HG02642 (cell line): ENCODE results near the gene PPP1R1C.

Source experiments
- ATAC-seq: cut with Tn5 transposase; IDR thresholded peaks from one replicate; pipeline ENCODE4 v1.9.1; 2021; ENCODE audit warnings: mild to moderate bottlenecking; ENCODE audit not compliant: unreplicated experiment, poor library complexity

Gene PPP1R1C

DNA sequence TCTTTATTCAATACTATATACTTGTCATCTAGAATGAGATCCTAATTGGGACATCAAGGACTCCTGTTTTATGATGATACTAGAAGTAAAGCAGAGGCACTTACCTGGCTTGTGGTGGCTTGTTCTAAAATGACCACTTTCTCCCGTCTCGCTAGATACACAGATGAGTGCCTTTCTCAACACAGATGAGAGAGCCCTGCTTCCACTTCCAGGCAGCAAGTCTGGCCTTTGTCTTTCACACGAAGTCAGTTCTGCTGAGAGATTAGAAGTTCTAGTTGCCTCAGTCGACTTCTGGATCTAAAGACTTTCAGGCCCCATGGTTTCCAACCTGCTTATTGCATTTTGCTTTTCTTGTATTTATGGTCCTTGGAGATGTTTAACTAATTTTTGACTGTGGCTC, 70.3 kb downstream of the PPP1R1C start:
- no peak for ATAC-seq

DNA sequence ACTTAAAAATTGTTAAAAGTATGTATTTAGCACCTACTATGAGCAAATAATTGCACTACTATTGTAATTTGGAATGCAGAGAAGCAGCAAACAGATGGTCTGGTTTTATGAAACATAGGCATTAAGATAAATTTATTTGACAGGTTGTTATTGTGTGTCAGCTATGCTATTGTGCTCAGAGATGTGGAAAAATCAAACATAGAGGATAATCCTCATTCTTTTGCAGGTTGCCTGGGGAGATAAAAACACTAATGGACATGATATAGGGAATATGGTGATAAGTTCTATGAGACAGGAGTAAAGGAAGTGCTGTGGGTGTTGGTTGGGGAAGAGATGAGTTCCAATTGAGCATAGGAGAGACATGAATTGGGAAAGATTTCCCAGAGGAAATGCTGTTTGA, 71.3 kb downstream of the PPP1R1C start:
- no peak for ATAC-seq

DNA sequence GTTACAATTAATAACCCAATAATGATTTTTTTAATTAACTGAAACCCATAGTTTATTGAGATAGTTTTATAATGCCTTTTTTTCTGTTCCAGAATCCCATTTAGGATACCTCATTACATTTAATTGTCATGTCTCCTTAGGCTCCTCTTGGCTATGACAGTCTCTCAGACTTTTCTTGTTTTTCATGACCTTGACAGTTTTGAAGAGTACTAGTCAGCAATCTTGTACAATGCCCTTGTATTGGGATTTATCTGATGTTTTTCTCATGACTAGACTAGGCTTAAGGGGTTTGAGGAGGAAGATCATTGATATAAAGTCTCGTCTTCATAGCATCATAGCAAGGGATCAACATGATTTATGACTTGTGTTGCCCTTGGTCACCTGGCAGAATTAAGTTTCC, 72.4 kb downstream of the PPP1R1C start:
- ATAC-seq = no peak

DNA sequence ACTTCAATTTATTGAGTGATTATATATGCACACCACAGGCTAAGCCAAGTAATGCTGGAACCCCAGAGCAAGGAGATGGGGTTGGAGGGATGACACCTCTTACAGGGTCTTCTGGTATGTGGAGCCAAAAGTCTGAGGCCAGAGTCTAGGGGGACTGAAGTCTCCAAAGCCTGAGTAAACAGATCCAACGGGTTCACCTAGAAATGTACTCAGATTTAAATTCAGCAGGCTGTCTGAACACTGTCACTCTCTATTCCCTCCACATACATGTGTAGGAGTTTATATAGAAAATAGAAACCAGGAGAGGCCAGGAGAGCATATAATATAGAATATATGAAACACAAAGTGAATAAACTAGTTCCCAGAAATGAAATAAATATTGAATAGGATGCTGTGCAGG, 76.1 kb downstream of the PPP1R1C start:
- no peak for ATAC-seq

DNA sequence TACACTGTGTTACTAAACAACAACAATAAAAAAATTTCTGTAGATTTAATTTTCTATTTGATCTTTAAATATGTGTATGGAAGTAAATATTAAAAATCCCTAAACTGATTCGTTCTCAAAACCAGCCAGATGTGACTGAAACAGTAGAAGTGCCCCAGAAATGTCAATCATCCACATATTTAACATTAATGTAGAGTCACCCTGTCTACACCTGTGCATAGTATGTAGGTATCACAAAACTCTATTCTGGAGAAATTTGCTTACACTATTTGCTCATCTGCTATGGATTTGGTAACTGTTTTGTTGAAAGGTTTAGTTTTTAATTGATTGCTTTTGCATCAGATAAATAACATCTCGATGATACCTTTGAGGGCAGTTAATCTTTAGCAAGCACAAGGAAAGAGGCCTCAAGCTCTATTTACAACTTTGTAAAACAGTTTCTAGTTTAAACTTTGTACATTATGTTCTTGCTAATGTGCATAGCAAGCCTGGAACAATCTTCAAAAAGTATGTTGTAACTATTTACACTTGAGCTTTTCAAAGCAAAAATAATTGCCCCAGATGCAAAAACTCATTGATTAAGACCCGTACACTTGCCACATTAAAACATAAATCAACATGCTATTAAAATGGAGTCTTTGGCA, 76.8 kb downstream of the PPP1R1C start:
- no peak for ATAC-seq

DNA sequence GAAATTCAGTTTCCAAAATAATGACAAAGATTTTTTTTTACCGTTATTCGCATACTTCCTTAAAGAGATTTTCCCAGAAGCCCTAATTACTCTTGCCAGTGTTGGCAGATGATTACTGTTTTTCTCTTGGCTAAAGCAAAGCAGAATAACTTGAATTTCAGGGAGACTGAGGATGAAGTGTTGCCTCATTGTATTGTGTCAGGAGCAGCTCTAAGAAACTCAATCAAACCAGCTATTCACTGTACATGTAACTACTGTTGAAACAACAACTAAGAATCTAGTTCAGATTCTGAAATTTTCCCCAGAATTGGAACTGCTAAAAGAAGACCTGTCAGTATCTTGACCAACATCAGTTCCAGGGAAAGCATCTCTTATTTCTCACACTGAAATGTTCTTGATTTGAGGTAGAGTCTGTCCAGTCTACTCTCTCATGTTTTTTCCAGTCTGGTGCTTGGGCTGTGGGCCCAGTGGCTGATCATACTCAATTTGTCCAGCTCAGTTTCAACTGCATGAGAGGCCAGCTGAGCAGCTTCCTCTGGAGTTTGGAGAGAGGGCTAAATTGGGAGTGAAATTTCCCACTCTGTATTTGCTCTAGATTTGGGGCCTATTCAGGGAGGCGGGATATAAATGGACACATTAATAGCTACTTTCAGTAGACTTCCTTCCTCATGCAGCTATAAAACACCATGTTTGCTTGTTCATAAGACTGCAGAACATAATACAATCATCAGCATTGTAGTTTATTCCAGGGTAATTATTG, 78.5 kb downstream of the PPP1R1C start:
- no peak for ATAC-seq

DNA sequence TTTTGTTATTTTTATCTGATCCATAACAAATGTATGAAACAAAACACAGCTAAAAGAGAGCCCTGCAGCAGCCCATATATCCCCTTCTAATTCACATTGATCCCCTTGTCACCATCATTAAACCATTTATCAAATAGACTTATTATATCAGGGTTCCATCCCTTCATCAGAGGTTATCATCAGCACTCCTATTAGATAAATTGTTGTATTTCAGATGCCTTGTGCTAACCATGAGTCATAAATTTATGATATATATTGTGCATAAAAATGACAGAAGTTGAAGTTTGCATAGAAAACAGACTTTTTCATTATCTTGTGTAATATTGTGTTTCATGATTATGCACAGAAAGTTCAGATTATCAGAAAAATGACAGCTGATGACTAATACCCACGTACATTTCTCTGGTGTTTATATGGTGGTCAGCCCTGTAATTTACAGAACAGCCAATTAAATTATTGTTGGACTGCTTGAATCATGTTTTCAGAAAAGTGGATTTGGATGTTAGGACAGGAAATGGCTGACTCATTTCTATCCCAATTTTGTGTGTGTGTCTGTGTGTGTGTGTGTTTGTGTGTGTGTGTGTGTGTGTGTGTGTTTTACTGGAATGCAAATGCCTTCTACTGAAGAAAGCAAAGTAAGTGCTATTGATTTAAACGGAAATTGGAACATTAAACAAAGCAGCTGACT, 80.9 kb downstream of the PPP1R1C start:
- no peak for ATAC-seq

DNA sequence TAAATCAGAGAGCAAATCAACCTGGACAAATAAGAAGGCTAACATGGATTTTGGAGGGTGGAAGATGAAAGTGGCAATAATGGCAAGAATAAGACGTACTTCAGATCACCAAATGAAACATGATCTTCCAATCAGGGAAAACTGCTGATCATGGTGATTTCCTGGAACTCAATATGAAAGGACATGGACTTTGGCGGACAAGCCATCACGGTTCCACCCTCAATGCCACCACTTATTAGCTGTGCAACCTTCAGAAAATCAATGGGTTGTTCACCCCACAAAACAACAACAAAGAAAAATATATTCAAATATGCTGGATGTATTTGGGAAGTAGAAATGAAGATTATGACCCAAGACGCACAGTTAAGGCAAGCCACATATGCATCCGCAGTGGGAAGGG, 81.7 kb downstream of the PPP1R1C start:
- no peak for ATAC-seq

DNA sequence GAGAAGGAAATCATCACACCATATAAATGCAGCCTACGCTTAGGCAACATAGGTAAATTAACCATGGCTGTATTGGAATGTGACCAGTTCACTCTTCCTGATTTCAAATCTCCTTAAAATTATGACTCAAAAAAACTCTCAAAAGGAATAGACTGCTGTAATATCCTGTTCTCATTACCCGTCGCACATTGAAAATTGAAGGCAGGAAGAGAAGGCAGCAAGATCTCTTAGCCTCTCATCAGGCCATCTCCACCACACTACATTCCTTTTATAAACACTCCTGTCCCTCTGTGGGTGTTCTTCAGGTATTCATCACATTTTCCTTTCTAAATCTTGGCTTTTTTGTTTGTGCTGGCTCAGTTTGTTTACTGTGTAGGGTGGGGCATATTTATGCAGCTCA, 83.2 kb downstream of the PPP1R1C start:
- ATAC-seq = no peak

DNA sequence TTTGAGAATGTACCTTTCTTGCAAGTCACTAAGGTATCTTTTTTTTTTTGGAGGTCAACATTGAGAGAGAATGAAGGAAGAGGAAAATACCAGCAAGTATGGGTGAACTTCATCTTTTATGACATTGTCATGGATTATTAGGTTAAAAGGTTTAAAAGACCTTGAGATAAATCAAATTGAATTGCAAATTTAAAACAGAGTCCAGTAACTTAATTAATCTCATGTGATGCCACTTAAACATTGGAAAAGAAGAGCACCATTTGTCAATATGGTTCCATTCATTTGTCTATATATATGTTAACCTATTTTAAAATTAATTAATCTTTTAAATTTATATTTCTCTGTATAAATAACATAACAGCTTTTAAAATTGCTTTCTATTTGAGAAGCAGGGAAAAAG, 83.8 kb downstream of the PPP1R1C start:
- no peak for ATAC-seq

DNA sequence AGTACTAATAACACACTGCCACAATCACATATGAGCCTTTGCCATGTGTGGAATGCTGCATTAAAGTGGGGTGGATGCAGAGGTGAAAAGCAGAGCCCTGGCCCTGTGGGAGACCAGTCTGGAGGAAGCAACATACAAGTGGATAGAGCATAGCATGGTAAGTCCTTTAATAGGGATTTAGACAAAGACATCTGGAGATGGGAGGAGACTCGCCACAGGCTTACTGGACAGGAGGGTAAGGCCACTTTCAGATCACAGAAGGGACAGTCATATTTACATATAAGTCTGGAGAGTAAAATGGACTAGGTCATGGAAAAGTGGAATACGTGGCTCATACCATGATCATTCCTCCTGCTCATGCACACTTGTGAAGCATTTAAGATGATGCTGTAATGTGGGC, 84.3 kb downstream of the PPP1R1C start:
- ATAC-seq = no peak

DNA sequence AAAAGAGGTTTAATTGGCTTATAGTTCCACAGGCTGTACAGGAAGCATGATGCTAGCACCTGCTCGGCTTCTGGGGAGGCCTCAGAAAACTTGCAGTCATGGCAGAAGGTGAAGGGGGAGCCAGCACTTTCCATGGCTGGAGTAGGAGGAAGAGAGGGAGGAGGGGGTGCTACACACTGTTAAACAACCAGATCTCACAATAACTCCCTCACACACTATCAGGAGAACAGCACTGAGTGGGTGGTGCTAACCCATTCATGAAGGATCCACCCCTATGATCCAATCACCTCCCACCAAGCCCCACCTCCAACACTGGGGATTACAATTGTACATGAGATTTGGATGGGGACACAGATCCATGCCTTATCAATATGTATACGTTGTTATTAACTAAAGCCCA, 85.1 kb downstream of the PPP1R1C start:
- no peak for ATAC-seq

DNA sequence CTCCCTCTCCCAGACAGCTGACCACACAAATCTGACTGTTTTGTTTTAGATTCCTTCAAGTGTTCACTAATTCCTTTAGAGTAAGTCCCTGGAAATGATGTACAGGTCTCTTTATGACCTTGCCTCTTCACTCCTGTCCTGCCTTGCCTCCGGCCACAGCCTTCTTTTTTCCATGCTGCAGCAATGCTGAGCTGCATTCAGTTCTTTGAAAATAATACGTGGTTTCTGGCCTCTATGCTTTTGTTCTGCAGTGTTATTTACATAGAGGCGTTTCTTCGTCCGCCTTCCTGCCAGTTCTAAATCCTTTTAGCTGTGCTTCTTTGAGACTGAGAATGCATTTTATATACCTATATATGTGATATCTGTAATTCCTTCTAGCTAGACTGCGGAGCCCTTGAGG, 87.2 kb downstream of the PPP1R1C start:
- no peak for ATAC-seq

DNA sequence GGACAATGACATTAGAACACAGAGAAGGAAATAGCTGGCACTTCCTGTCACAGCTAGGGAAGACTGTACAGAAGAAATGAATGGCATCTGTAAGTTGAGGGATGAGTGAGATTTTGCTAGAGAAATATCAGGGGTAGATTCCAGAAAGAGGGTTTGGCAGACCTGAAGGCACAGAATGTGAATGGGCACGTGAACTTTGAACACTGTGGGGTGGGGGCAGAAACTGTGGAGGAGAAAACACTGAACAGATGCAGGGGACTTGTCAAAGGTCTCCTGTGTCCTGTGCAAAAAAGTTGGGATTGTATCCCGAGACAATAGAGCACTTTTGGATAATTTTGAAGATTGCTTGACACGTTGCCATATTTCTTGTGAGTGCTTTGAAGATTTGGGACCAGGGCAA, 88.0 kb downstream of the PPP1R1C start:
- no peak for ATAC-seq

DNA sequence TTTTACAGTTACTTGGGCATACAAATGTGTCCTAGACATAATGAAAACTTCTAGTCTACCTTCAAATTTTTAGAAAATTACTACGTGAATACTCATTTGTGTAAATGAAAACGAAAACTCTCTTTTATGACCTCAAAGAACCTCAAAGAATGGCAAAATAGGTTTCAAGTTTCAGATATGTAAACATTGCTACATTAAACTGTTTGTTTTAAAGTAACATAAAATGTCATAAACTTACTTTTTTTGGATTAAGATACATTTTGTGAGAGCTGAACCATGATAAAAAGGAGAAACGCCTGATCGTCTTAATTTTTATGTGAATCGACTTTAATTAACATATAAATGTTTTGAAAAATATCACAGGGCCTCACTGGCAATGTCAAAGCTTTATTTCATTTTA, 91.4 kb downstream of the PPP1R1C start:
- ATAC-seq = no peak

DNA sequence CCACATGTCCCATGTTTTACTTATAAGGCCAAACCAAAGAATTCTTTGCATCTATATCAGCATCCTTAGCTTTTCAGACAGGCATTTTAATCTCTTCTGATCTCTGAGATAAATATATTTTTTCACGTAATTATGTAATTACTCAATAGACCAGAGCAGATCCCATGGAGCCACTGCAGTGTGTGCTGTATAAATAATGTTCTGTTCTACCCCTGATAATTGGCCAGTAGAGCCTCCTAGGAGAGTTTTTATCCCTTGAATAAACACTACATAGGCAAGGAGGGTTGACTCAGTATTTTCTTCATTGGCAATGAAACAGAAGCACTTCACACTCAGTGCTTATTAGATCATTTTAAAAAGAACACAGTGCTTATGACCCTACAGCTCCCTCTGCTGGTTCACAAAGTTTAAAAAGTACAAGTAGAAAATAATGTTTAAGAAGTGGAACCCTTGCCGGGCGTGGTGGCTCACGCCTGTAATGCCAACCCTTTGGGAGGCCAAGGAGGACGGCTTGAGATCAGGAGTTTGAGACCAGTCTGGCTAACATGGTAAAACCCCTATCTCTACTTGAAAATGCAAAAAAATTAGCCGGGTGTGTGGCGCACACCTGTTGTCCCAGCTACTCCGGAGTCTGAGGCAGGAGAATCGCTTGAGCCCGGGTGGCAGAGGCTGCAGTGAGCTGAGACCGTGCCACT, 91.9 kb downstream of the PPP1R1C start:
- ATAC-seq = peak; percentile 61

DNA sequence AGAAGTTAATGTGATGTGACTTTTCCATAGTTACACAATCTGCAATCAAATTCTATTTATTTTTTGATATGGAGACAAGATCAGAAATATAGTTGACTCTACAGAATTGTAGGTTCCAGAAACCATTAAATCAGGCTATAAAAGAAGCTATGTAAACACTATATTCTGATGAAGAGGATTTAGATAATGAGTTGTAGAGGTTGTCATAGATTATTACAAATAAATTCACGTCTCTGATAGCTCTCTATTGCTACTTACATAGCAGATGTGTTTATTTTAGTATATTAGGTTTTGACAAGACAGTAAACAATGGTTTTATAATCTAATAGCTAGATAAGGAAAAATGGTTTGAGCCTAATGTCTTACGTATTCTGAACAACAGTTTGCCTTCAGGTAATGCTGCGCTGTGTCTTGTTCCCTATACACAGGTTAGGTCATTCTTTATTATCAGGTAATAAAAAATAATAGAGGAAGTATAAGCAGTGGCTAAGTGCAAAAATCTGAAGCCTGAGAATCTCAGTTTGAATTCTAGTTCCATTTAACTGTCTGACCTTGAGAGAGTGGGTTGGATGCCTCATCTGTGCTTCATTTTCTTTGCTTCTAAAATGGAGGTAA, 93.4 kb downstream of the PPP1R1C start:
- no peak for ATAC-seq

DNA sequence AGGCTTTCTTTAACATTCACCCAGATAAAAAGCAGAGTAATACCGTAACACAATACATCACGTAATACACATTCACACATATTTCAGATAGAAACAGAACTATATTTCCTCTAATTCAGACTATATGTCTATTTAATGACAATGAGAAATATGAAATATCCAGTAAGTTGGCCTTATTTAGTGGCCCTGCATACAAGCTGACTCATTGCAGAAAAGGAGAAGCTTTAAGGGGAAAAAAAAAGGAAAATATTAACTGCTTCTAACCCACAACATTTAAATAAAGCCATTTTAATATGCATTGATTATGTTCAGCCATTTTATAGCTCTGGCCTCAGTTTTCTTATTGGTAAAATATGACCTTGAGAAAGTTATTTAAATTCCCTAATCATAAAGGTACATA, 94.8 kb downstream of the PPP1R1C start:
- ATAC-seq = no peak

DNA sequence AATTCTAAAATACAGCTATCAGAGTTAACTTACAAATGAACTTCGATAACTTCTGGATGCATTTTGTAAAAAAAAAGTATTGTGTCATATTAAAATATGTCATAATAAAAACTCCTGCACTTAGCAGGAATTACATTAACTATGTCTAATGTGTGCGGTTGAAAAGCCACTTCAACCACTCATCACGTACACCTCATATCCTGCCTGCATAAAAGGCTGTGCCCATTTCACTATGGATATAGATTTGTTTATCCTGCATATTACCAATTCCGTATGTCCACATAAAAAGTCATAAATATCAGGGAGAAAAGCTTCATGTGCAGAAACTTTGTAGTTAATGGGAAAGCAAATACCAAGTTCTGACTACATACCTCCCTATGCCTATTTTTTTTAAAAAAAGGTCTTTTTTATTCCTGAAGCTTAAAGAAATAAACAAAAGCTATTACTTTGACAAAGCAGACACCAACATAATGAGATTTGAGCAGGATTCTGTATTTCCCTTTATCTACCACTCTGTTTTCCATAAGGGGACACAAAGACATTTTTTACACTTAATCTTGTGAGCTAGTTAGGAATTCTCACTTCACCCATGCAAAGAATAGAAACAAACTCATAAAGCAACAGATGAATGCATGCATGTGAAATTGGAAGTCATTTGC, 96.1 kb downstream of the PPP1R1C start:
- no peak for ATAC-seq

DNA sequence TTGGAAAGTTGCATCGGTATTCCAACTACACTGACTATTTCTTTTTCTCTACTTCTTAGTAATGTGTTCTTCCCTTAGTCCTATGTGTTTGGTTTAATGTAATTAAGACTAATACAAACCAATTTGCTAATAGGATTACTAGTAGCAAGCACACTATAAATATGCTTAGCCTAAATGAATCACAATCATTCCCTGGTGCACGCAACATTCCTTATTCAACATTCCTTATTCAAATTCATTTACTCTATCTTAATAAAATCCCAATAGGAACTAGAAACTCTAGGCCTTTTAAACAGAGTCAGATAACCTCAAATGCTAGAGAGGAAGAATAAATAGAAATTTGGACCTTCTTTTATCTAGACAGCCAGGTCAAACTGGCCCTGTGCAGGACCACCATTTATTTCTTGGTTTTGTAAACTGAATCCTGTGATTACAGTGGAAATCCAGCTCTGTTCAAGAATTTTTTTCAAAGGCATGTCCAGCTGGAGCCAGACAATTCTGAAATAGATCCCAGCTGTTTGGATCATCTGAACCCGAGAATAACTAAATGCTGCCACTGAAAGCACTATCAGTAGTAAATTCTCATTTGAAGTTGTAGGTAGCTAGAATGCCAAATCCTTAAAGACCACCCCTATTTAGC, 103.1 kb downstream of the PPP1R1C start:
- ATAC-seq = no peak
